OCI-LY1 (cell line): ENCODE data around the gene MPEG1.

Source experiments
- EZH2 ChIP-seq: fragments of 200-600 bp; sonication (generic), shearing (Covaris generic); IDR thresholded peaks from 2 replicates; pipeline ENCODE4 v1.8.0; 2017; ENCODE audit warnings: borderline replicate concordance, mixed run types, mild to moderate bottlenecking, antibody characterized with exemption, low read length, moderate library complexity, mixed read lengths
- TF ChIP-seq, protein P1 (sequence below): fragments of 200-600 bp; sonication (generic), shearing (Covaris generic); IDR thresholded peaks from 2 replicates; pipeline ENCODE4 v1.5.1; 2017; ENCODE audit warnings: mild to moderate bottlenecking, antibody characterized with exemption, low read length, moderate library complexity, mixed read lengths

DNA sequence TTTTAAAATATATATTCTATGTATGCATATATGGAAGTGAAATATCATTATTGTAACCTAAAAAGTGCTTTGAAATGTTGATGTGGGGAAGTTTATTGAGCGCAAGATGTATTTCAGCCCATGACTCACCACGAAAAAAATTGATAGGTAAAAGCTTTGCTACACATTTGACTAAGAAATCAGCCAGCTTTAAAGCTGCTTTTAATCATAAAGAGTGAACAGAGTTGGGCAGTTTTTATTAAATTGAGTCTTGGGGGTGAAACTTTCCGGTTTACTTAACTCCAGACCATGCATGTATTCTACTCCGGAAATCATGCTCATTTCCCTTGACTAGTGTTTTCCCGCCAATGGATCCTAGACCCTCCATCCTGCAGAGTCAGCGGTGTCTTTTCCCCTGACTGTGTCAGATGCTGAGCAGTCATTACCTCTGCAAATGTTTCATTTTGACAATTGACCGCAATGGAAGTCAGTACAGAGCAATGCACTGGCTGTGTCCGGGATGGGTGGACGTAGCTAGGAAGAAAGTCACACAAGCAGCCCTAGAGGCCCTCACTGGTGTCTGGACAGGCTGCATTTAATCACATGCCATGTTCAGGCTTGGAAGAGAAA lies 47.2 kb upstream of the MPEG1 start:
- TF ChIP-seq, protein P1, sequence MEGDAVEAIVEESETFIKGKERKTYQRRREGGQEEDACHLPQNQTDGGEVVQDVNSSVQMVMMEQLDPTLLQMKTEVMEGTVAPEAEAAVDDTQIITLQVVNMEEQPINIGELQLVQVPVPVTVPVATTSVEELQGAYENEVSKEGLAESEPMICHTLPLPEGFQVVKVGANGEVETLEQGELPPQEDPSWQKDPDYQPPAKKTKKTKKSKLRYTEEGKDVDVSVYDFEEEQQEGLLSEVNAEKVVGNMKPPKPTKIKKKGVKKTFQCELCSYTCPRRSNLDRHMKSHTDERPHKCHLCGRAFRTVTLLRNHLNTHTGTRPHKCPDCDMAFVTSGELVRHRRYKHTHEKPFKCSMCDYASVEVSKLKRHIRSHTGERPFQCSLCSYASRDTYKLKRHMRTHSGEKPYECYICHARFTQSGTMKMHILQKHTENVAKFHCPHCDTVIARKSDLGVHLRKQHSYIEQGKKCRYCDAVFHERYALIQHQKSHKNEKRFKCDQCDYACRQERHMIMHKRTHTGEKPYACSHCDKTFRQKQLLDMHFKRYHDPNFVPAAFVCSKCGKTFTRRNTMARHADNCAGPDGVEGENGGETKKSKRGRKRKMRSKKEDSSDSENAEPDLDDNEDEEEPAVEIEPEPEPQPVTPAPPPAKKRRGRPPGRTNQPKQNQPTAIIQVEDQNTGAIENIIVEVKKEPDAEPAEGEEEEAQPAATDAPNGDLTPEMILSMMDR: no peak
- no peak for TF ChIP-seq EZH2
